Stimulated activated CD4-positive, alpha-beta T cell treated with anti-CD3 and anti-CD28 coated beads, Interleukin-15, amount 100 ng/mL, for 48 hours (primary cell): ENCODE measurements around the gene NDP.

Experiments
- DNase-seq, 2 donors: peaks; one replicate each; pipeline ENCODE4 v3.0.0-alpha.2; 2020; ENCODE audit warnings: low read depth in 2 of 2

Gene NDP, protein sequence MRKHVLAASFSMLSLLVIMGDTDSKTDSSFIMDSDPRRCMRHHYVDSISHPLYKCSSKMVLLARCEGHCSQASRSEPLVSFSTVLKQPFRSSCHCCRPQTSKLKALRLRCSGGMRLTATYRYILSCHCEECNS

DNA sequence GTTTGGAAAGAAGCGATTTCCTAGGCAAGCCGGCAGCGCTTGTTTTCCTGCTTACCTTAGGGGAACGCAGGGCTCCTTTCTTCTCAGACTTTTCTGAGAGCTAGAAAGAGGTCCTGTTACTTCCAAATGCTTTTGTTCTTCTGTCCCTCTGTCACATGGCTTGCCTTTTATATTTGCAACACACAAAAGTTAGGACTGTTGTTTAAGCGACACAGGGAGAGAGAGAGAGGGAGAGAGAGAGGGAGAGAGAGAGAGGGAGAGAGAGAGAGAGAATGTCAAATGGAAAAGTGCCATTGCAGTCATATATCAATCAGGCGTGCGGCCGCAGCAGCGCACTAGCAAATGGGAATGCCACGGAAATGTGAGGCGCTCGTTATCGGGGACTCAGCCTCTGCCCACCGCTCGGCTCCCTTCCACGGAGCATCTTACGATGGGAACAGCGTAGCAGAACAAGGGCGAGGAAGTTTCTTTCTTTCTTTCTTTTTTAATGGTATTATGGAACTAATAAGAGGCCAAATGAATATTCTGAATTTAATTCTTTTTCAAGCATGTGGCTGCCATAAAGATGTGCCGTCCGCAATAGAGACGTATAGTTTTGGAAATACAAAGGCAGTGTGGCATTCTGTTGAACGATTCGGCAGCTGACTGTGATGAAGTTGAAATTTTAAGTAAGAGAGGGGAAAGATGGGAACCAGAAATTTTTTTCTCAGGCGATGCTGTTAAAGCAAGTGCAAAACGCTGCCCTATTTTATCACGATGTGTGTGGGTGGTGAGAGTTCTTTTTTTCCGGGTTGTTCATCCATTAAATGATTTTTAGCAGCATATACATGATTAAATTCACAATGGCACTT, at the start of gene NDP:
NDP (minus strand) TSS at position 142 of the 851 bp plus-strand sequence. CDS start 14,745 bp downstream, outside the sequence.
- no peak for DNase-seq

GRCh38 chrX:44022964-44023363, 49.8 kb upstream of the NDP start:
- DNase-seq, result no peak

DNA sequence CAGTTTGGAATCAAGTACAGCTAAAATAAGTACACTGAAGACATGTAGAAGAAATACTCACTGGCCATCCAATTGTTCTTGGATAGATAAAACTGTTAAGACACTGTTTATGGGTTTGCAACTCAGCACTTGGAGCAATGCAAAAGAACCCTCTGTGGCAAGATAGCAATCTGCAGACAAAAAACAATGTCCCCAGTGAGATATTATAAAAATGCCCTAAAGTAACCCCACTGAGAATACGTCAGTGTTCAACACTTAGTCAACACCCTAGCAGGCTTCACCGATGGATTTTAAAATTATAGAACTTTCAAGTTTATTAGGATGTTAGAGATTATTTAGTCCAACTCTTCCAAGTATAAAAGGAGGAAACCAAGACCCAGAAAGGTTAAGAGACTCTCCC, 47.5 kb upstream of the NDP start:
- no peak for DNase-seq

- DNase-seq, result no peak
Measured at GRCh38 chrX:44019911-44020310, 46.7 kb upstream of the NDP start.

DNA sequence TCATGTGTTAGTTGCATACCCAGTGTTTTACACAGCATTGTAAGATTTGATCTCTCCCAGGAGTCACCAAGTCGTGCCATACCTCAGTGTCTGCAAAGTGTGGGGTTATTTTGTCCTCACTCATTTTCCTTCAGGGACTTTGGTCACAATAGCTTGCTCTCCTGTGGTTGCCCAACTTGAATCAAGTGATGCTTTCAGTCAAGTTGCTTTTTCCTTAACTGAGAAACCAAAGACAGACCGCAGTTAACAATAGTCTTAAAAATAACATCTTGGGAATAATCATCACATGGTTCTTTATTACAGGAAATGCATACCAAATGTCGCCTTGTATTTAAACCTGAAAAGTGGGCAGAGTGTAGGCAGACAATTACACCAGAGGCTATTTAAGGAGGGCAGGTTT, 44.5 kb upstream of the NDP start:
- DNase-seq, result no peak

- DNase-seq, result no peak
Measured at GRCh38 chrX:44016906-44017305, 43.7 kb upstream of the NDP start.

DNA sequence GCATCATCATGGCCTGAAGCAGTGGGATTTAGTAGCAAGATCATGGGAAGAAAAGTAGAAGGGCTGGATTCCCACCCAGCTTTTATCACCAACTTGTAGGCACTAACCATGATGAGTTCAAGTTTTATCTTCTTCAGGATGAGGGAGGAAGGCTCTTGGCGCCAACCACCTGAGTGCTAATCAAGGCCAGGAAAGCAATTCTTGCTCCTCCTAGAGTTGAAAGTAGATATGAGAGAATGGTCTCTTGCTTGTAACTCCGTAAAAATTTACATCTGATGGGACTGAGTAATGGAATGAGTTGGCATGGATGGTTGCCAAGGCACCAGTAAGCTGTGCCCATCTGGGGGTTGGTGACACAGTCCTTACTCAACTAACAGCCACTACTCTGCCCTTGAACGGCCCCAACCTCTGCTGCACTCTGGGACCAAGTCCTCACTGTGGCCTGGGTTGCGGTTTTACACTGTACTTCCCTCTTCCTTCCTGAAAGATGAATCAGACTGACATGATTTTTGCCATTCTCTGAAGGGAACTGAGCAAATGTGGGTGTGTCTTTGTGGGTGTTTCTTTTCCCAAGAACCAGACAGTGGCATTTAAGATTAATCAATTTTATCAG, 39.4 kb upstream of the NDP start:
- peak; percentile 32 to 47 for DNase-seq

DNA sequence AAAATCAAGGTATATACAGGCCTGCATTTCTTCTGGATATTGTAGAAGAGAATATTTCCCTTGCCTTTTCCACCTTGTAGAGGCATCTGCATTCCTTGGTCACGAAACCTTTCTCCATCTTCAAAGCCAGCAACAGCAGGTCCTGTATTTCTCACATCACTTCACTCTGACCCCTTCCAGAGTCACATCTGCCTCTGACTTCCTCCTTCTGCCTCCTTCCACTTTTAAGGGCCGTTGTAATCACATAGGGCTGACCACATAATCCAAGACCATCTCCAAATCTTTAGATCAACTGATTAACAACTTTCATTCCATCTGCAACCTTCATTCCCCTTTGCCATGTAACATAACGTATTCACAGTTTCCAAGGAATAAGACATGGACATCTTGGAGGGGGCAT, 38.3 kb upstream of the NDP start:
- no peak for DNase-seq

DNA sequence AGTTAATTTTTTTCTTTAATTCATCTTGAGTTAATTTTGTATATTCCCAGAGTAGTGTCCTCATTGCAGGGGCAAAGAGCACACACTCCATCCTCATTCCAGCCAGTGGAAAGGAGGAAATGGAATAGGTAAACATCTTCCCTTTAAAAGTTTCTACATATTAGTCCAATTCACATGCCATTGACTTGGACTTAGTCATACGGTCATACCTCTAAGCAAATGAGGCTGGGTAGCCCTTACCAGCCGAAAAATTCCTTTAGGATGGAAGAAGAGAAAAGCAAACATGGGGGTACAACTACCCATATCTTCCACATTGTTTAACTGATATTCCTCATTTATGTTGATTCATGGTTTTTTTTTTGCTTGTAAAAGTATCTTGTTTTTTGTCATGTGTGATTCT, 37.4 kb upstream of the NDP start:
- no peak for DNase-seq

- no peak for DNase-seq
Measured at GRCh38 chrX:44006081-44006480, 32.9 kb upstream of the NDP start.

DNA sequence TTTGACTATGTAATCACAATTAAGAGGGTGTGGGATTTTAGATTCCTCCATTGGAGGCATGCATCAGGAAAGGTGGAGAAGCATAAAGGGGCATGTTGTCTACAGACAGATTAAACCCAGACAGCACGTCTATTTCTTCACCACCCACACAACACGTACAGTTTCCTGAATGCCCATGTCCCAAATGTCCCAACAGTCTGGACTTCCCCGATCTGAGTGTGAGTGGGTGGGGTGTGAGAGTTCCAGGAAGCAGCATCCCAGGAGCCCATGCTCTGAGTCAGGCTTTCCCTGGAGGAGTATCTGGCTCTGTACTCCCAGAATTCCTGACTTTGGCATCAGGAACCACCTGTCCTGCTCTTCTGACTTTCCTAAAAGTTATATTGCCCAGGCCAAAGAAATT, 30.8 kb upstream of the NDP start:
- DNase-seq, result no peak

GRCh38 chrX:44002567-44002966, 29.4 kb upstream of the NDP start:
- DNase-seq, result no peak

DNA sequence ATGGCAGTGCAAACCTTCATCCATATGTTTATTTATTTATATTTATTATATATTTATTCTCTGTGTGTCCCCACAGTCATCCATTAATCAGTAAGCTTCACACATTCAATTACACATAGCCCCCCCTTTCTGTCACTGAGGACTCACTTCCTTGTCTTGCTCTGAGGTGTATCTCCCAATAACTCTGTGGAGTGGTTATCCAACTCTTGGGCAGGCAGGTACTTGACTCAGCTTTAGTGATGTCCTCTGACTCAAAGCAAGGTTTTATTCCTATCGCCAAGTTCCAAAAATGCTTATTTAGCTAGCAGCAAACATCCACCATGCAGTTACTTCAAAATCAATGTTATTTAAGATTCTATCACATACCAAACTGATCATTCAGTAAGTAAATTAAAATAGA, 25.2 kb upstream of the NDP start:
- DNase-seq, result no peak

DNA sequence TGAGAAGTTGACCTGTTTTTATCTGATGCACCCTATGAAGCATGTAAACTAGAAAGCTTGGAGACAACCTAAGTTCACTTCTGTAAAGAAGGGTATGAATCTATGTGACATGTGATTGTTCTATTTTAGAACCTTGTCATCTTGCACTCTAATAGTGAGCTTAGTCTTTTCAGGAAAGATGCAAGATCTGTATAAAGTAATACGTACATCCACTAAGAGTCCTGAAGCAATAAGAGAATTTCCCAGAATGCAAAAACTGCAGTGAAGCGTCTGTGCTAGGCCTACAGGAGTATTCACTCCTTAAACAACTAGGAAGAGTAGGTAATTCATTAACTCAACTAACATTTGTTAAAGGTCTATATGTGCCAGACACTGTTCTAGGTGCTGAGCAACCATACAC, 23.3 kb upstream of the NDP start:
- DNase-seq, result no peak

GRCh38 chrX:43986083-43986482, 12.9 kb upstream of the NDP start:
- no peak for DNase-seq

DNA sequence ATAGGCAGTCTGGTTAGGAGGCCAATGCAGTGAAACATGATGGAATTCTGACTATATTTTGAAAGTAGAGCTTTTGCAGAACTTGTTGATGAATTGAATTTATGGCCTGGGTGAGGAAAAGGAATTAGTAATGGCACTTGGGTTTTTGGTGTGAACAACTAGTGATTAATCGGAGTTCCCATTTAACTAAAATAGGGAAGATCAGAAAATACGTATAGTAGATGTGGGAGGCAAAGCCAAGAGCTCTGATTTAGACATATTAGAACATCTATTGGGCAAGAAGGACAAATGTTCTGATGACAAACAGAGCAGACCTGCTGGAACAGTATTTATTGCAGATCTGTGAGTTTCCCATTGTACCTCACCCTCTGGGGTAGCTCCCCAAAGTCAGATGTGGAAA, 12.3 kb upstream of the NDP start:
- no peak for DNase-seq

DNA sequence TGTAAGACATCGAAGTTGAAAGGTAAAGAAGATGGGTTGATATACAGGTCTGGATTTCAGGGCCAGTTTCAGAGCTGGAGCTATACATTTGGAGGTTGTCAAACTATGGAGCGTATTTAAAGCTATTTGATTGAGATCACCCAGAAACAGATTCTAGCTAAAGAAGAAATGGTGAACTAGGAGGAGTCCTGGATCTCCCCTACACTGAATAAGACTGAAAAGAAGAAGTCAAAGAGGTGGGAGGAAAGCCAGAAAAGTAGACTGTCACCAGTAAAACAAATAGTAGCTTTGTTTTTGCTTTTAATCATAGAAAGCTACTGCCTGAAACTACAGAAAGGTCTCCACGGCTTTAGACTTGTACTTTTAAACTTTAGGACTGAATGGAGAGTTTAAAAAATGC, 5.0 kb upstream of the NDP start:
- DNase-seq, result no peak

DNA sequence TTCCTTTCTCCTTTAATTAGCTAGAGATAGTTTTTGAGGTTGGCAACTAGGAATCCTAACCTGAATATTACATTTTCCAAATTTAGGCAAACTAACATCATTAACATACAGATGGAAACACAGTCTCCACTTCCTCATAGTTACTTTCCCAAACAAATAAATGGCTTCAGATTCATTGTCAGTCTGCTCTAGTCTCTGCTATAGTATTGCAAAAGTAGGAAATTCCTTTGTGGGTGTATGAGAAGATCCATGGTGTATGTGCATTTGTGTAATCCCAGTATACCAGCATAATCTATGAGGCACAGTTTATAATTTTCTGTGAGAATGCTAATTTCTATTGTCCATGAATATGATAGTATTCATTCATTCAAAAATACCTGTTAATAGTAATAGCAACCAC, 3.0 kb upstream of the NDP start:
- DNase-seq, result no peak

- no peak for DNase-seq
Measured at GRCh38 chrX:43975796-43976195, 2.6 kb upstream of the NDP start.

DNA sequence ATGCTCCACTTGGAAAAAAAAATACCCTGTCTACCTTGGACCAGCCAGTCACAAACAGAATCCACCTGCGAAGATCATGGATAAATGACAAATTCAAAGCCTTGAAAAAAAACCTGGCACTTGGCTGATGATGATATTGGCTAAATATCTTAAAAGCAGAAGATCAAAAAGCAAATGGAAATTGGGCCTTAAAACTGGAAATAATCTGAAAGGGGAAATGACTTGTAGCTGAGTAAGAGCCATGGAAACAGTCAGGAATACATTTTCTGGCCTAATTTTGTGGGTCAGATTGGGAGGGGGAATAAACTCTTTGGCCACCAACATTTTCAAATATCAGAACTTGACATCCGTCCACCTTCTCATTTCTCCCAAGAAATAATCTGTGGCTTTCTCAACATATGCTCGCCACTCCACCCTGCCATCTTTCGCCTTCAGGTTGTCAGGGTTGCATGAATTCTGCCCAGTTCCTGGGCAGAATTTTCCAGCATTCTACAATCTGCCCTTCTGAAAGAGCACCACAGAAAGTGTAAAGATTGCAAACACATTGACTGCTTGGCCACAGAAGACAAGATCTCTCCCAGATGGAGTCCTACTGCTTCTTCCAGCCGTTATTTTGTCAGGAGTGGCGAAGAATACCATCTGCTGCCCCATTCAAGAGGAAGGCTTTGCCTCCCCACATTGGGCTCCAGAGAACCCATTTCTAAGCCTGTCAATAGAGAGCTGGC, 1.7 kb upstream of the NDP start:
- no peak for DNase-seq

DNA sequence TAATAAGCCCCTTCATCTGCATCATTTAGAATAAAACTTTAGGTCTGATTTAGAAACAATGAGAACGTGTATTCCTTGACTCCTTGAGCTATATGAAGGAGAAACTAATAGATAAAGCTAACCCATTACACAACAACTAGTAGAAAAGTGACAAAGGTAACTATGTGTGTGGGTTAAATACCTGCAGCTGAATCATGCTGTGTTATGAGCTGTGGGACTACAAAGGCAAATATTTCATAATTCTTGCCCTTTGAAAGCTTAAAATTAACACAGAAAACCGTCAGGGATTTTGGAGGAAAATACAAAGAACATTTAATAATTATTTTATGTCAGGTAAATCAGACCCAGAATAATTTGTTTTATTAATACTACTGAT, 898 bp upstream of the NDP start:
- no peak for DNase-seq
